WTC11 (cell line): ENCODE measurements around the gene VCAN. TPM values are rescaled to one million over a fixed set of nuclear protein-coding genes. Genes with fewer than 3 reads are reported as not detected.
A peak's percentile ranks its signal among the peaks of the same experiment; 100 is the strongest.

Experiments
- ATAC-seq: fragments of 200-7000 bp; cut with Tn5 transposase; 2 replicates; pipeline ENCODE4 v1.10.0; 2021; ENCODE audit warnings: mild to moderate bottlenecking, moderate library complexity
- CTCF ChIA-PET: fragments of 300-600 bp; sonication (Branson Sonifier 250); formaldehyde crosslinking; loops from one replicate; lab custom pipeline; 2021; ENCODE audit warnings: antibody characterized with exemption; lab: Charles Lee
- POLR2A ChIA-PET: fragments of 350-600 bp; sonication (Branson Sonifier 250); formaldehyde crosslinking; loops from one replicate; lab custom pipeline; 2021; ENCODE audit warnings: antibody characterized with exemption; lab: Charles Lee
- DNase-seq: peaks from one replicate; pipeline ENCODE4 v3.0.0; 2021; ENCODE audit warnings: low spot score
- H3K27ac Mint-ChIP-seq: 2 replicates; pipeline ENCODE4 v1.8.0; 2021; ENCODE audit warnings: mixed read lengths
- H3K27me3 Mint-ChIP-seq: 2 replicates; pipeline ENCODE4 v1.8.0; 2021; ENCODE audit warnings: low read depth, mild to moderate bottlenecking, moderate library complexity, mixed read lengths
- H3K36me3 Mint-ChIP-seq: 2 replicates; pipeline ENCODE4 v1.8.0; 2021; ENCODE audit warnings: mixed read lengths
- H3K4me1 Mint-ChIP-seq: 2 replicates; pipeline ENCODE4 v1.8.0; 2022; ENCODE audit warnings: mixed read lengths
- H3K4me3 Mint-ChIP-seq: 2 replicates; pipeline ENCODE4 v1.8.0; 2021; ENCODE audit warnings: mild to moderate bottlenecking, moderate library complexity, mixed read lengths
- H3K9me3 Mint-ChIP-seq: 2 replicates; pipeline ENCODE4 v1.8.0; 2021; ENCODE audit warnings: mixed read lengths
- ARID4B ChIP-seq: sonication (generic); formaldehyde crosslinking; IDR thresholded peaks from 2 replicates; pipeline ENCODE4 v1.8.0; 2023; ENCODE audit warnings: missing genetic modification reagents, mild to moderate bottlenecking, borderline replicate concordance
- CTCF ChIP-seq: fragments of 200-600 bp; IDR thresholded peaks from 2 replicates; pipeline ENCODE4 v1.8.0; 2022; ENCODE audit warnings: antibody characterized with exemption
- E2F1 ChIP-seq: sonication (generic); formaldehyde crosslinking; IDR thresholded peaks from 2 replicates; pipeline ENCODE4 v1.8.0; 2022; ENCODE audit warnings: mild to moderate bottlenecking, missing genetic modification reagents
- HMGA2 ChIP-seq: fragments of 250-450 bp; sonication (Bioruptor Pico); IDR thresholded peaks from 2 replicates; pipeline ENCODE4 v1.4.0; 2021; ENCODE audit warnings: mild to moderate bottlenecking, moderate library complexity
- MYBL2 ChIP-seq: sonication (generic); formaldehyde crosslinking; IDR thresholded peaks from 2 replicates; pipeline ENCODE4 v1.8.1; 2023; ENCODE audit warnings: mild to moderate bottlenecking, moderate library complexity, missing genetic modification reagents
- PREB ChIP-seq: sonication (generic); formaldehyde crosslinking; IDR thresholded peaks from 2 replicates; pipeline ENCODE4 v1.8.1; 2022; ENCODE audit warnings: mild to moderate bottlenecking, missing genetic modification reagents, moderate library complexity, borderline replicate concordance
- STAT6 ChIP-seq: sonication (generic); formaldehyde crosslinking; conservative IDR thresholded peaks from 2 replicates; pipeline ENCODE4 v1.8.1; 2023; ENCODE audit warnings: mild to moderate bottlenecking, low read depth, missing genetic modification reagents, moderate library complexity
- ZMAT4 ChIP-seq: fragments of 250-450 bp; sonication (Bioruptor Pico); IDR thresholded peaks from 2 replicates; pipeline ENCODE4 v1.9.0; 2021; ENCODE audit warnings: mild to moderate bottlenecking
- ZNF263 ChIP-seq: sonication (generic); formaldehyde crosslinking; IDR thresholded peaks from 2 replicates; pipeline ENCODE4 v1.8.1; 2022; ENCODE audit warnings: low read depth, mild to moderate bottlenecking, moderate library complexity, missing genetic modification reagents
- ZNF317 ChIP-seq: sonication (generic); formaldehyde crosslinking; IDR thresholded peaks from 2 replicates; pipeline ENCODE4 v1.8.1; 2023; ENCODE audit warnings: low read depth, mild to moderate bottlenecking, moderate library complexity, missing genetic modification reagents, borderline replicate concordance
- ZNF423 ChIP-seq: fragments of 250-450 bp; sonication (Bioruptor Pico); IDR thresholded peaks from 2 replicates; pipeline ENCODE4 v2.1.2; 2022; ENCODE audit warnings: mild to moderate bottlenecking, moderate library complexity
- total RNA-seq: library from RNA; stranded (reverse); gene quantifications from 3 replicates; pipeline ENCODE4 v1.2.3, GENCODE V29; 2021

Gene VCAN
- total RNA-seq, 1 experiment from 2014 or later = 276 TPM

- Mint-ChIP-seq H3K4me1 (peaks cover 8% of the 10 kb centered on the region), H3K27ac (no peak overlapping the region), H3K4me3 (no peak overlapping the region), H3K9me3 (peaks cover 17% of the 10 kb centered on the region), H3K36me3 (no peaks in the 10 kb centered on the region), H3K27me3 (no peaks in the 10 kb centered on the region)
- no peak for ATAC-seq
- no peak for DNase-seq
- ChIA-PET CTCF (interaction anchor here (1.0 kb wide), 1 partner anchor 14 kb away, joined by 3 read pairs; no protein-coding TSS in a partner anchor), POLR2A (no interaction called here)
- TF ChIP-seq ZNF263 (CRISPR knock-in tag) = no peak
- TF ChIP-seq ZNF317 (CRISPR knock-in tag) = no peak
These were observed 28.0 kb upstream of the VCAN start for GRCh38 chr5:83443534-83443933.

- ChIA-PET CTCF (no interaction called here), POLR2A (no interaction called here)
- ATAC-seq = no peak
- Mint-ChIP-seq H3K4me1 (peaks cover 15% of the 10 kb centered on the region), H3K4me3 (no peak overlapping the region), H3K9me3 (peaks cover 12% of the 10 kb centered on the region), H3K27me3 (no peaks in the 10 kb centered on the region), H3K36me3 (no peaks in the 10 kb centered on the region), H3K27ac (no peak overlapping the region)
- no peak for TF ChIP-seq CTCF
- TF ChIP-seq HMGA2 = peak; percentile 64; the same call in 1 of the 2 replicates
- no peak for DNase-seq
These were observed 27.1 kb upstream of the VCAN start for GRCh38 chr5:83444445-83444844.

GRCh38 chr5:83446253-83446947 is 25.1 kb upstream of the VCAN start:
- no peak for ATAC-seq
- no peak for TF ChIP-seq ZNF423
- no peak for TF ChIP-seq E2F1 (CRISPR knock-in tag)
- TF ChIP-seq ARID4B = no peak
- TF ChIP-seq MYBL2 = no peak
- no peak for TF ChIP-seq ZMAT4 (CRISPR knock-in tag)
- no peak for TF ChIP-seq PREB (CRISPR knock-in tag)
- TF ChIP-seq STAT6 (CRISPR knock-in tag) = no peak
- no peaks in the 10 kb centered on the region for H3K27me3 Mint-ChIP-seq
- H3K4me3 Mint-ChIP-seq = no peak overlapping the region
- DNase-seq = no peak
- peaks cover 9% of the 10 kb centered on the region for H3K9me3 Mint-ChIP-seq
- H3K4me1 Mint-ChIP-seq = peaks cover 30% of the 10 kb centered on the region
- POLR2A ChIA-PET = interaction anchor here (1.0 kb wide), 1 partner anchor 27 kb away, joined by 3 read pairs; no protein-coding TSS in a partner anchor
- H3K36me3 Mint-ChIP-seq = no peaks in the 10 kb centered on the region
- no peak overlapping the region for H3K27ac Mint-ChIP-seq
- CTCF ChIA-PET = no interaction called here
